Nephron (organoid): ENCODE results near the gene NKX2-2.

ENCODE experiments used
- H3K27ac Mint-ChIP-seq, 3 experiments: 2 replicates each; pipeline ENCODE4 v1.8.0; 2020; ENCODE audit warnings: mixed read lengths in 3 of 3, mild to moderate bottlenecking in 2 of 3, moderate library complexity in 1 of 3
- H3K27me3 Mint-ChIP-seq: 2 replicates; pipeline ENCODE4 v1.8.0; 2021; ENCODE audit warnings: low read depth, mild to moderate bottlenecking, moderate library complexity, mixed read lengths
- H3K36me3 Mint-ChIP-seq: 2 replicates; pipeline ENCODE4 v1.8.0; 2020; ENCODE audit warnings: low read depth, mixed read lengths
- H3K4me1 Mint-ChIP-seq: 2 replicates; pipeline ENCODE4 v1.8.0; 2020; ENCODE audit warnings: mixed read lengths
- H3K4me3 Mint-ChIP-seq, 3 experiments: 2 replicates each; pipeline ENCODE4 v1.8.0; 2020; ENCODE audit warnings: mild to moderate bottlenecking in 3 of 3, mixed read lengths in 3 of 3, moderate library complexity in 2 of 3
- H3K9me3 Mint-ChIP-seq: 2 replicates; pipeline ENCODE4 v1.8.0; 2020; ENCODE audit warnings: mixed read lengths
- TF ChIP-seq, protein P1 (sequence below), 3 experiments: fragments of 200-600 bp; sonication (generic); IDR thresholded peaks; one replicate each; pipeline ENCODE4 v1.5.0; 2021; ENCODE audit warnings: antibody characterized with exemption in 3 of 3; ENCODE audit not compliant: unreplicated experiment in 3 of 3

NKX2-2 gene

GRCh38 chr20:21464916-21465315 lies 48.9 kb downstream of the NKX2-2 start:
- peaks cover 14% of the 10 kb centered on the region for H3K27me3 Mint-ChIP-seq
- H3K4me3 Mint-ChIP-seq = no peak overlapping the region
- no peaks in the 10 kb centered on the region for H3K36me3 Mint-ChIP-seq
- TF ChIP-seq, protein P1, sequence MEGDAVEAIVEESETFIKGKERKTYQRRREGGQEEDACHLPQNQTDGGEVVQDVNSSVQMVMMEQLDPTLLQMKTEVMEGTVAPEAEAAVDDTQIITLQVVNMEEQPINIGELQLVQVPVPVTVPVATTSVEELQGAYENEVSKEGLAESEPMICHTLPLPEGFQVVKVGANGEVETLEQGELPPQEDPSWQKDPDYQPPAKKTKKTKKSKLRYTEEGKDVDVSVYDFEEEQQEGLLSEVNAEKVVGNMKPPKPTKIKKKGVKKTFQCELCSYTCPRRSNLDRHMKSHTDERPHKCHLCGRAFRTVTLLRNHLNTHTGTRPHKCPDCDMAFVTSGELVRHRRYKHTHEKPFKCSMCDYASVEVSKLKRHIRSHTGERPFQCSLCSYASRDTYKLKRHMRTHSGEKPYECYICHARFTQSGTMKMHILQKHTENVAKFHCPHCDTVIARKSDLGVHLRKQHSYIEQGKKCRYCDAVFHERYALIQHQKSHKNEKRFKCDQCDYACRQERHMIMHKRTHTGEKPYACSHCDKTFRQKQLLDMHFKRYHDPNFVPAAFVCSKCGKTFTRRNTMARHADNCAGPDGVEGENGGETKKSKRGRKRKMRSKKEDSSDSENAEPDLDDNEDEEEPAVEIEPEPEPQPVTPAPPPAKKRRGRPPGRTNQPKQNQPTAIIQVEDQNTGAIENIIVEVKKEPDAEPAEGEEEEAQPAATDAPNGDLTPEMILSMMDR (IDR thresholded peaks at IDR 0.05; ENCODE audit: unreplicated experiment in 3 of 3) = no peak
- H3K27ac Mint-ChIP-seq = no peak overlapping the region
- H3K4me1 Mint-ChIP-seq = no peaks in the 10 kb centered on the region
- H3K9me3 Mint-ChIP-seq = peaks cover 7% of the 10 kb centered on the region
